ENCODE results near the gene BGN. TPM values are rescaled to one million over a fixed set of nuclear protein-coding genes. Genes with fewer than 3 reads are reported as not detected.

The BGN gene
- total and polyA plus RNA-seq, 2 experiments from 2014 or later = 0.87 to 1.8 TPM

DNA sequence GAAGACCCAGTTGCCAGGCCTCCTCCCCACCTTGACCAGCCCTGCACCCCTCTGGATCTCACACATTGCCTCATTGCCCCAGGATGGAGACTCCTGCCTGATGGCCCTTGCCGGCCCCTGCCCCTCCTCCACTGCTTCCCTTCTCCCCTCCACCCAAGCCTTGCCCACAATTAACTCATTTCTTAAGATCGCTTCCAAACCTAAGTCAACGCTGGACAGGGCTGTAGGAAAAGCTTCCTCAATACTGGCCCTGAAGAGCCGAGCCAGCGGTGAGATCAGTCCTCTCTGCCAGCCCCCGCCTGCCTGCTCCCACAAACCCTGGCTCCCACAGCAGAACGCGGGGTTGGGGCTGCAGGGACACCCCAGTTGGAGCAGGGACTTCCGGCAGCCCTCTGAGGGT, 16.9 kb upstream of the BGN start (continued):
- TF ChIP-seq ETS1 (IDR thresholded peaks at IDR 0.05) = no peak
- TF ChIP-seq, protein P1, sequence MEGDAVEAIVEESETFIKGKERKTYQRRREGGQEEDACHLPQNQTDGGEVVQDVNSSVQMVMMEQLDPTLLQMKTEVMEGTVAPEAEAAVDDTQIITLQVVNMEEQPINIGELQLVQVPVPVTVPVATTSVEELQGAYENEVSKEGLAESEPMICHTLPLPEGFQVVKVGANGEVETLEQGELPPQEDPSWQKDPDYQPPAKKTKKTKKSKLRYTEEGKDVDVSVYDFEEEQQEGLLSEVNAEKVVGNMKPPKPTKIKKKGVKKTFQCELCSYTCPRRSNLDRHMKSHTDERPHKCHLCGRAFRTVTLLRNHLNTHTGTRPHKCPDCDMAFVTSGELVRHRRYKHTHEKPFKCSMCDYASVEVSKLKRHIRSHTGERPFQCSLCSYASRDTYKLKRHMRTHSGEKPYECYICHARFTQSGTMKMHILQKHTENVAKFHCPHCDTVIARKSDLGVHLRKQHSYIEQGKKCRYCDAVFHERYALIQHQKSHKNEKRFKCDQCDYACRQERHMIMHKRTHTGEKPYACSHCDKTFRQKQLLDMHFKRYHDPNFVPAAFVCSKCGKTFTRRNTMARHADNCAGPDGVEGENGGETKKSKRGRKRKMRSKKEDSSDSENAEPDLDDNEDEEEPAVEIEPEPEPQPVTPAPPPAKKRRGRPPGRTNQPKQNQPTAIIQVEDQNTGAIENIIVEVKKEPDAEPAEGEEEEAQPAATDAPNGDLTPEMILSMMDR (conservative IDR thresholded peaks at IDR 0.05; ENCODE audit: low read depth in 2 of 2) = no peak

GRCh38 chrX:153478746-153479145, 16.0 kb upstream of the BGN start:
- Histone ChIP-seq H3K4me1 (ENCODE audit: insufficient read depth) (no peaks in the 10 kb centered on the region; the same call in 1 of the 2 replicates), H3F3A (replicated peaks; ENCODE audit: low read depth) (no peaks in the 10 kb centered on the region), H3K4me3 (no peak overlapping the region), H3K9me2 (ENCODE audit: insufficient read depth) (no peaks in the 10 kb centered on the region), H3K79me2 (replicated peaks; ENCODE audit: insufficient read depth) (no peaks in the 10 kb centered on the region), H3K36me3 (ENCODE audit: insufficient read depth) (no peaks in the 10 kb centered on the region), H2AFZ (no peak overlapping the region), H3K27me3 (ENCODE audit: insufficient read depth) (peaks cover 15% of the 10 kb centered on the region), H3K27ac (ENCODE audit: low read depth) (no peak overlapping the region), H3K4me2 (no peak overlapping the region), H4K20me1 (replicated peaks; ENCODE audit: insufficient read depth) (no peaks in the 10 kb centered on the region)
- DNase-seq (ENCODE audit: low spot score) (no peak), ATAC-seq (no peak)
- Mint-ChIP-seq H3K36me3 (ENCODE audit: low read depth) (no peaks in the 10 kb centered on the region), H3K27ac (no peak overlapping the region), H3K4me1 (peaks cover 17% of the 10 kb centered on the region; the same call in 2 of the 3 replicates), H3K9me3 (no peaks in the 10 kb centered on the region; the same call in 2 of the 3 replicates), H3K4me3 (no peak overlapping the region), H3K27me3 (ENCODE audit: insufficient read depth, low read depth, poor library complexity) (peaks cover 16% of the 10 kb centered on the region)
- TF ChIP-seq STAT1 (IDR thresholded peaks at IDR 0.05; ENCODE audit: unreplicated experiment) = no peak
- TF ChIP-seq, protein P1 (conservative IDR thresholded peaks at IDR 0.05; ENCODE audit: low read depth in 2 of 2) = no peak
- TF ChIP-seq ETS1 (IDR thresholded peaks at IDR 0.05) = no peak
- no peak for TF ChIP-seq NANOG (IDR thresholded peaks at IDR 0.05; ENCODE audit: borderline replicate concordance)
- TF ChIP-seq ZNF114 (CRISPR knock-in tag; IDR thresholded peaks at IDR 0.05) = no peak
- TF ChIP-seq EZH2phosphoT487 (IDR thresholded peaks at IDR 0.05; ENCODE audit: unreplicated experiment) = no peak
- TF ChIP-seq ZNF331 (CRISPR knock-in tag; IDR thresholded peaks at IDR 0.05; ENCODE audit: low read depth) = no peak
- TF ChIP-seq, protein P2, sequence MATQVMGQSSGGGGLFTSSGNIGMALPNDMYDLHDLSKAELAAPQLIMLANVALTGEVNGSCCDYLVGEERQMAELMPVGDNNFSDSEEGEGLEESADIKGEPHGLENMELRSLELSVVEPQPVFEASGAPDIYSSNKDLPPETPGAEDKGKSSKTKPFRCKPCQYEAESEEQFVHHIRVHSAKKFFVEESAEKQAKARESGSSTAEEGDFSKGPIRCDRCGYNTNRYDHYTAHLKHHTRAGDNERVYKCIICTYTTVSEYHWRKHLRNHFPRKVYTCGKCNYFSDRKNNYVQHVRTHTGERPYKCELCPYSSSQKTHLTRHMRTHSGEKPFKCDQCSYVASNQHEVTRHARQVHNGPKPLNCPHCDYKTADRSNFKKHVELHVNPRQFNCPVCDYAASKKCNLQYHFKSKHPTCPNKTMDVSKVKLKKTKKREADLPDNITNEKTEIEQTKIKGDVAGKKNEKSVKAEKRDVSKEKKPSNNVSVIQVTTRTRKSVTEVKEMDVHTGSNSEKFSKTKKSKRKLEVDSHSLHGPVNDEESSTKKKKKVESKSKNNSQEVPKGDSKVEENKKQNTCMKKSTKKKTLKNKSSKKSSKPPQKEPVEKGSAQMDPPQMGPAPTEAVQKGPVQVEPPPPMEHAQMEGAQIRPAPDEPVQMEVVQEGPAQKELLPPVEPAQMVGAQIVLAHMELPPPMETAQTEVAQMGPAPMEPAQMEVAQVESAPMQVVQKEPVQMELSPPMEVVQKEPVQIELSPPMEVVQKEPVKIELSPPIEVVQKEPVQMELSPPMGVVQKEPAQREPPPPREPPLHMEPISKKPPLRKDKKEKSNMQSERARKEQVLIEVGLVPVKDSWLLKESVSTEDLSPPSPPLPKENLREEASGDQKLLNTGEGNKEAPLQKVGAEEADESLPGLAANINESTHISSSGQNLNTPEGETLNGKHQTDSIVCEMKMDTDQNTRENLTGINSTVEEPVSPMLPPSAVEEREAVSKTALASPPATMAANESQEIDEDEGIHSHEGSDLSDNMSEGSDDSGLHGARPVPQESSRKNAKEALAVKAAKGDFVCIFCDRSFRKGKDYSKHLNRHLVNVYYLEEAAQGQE (IDR thresholded peaks at IDR 0.05; ENCODE audit: unreplicated experiment) = no peak
- TF ChIP-seq POLR2AphosphoS5 (IDR thresholded peaks at IDR 0.05; ENCODE audit: low read depth) = no peak
- TF ChIP-seq JUNB (IDR thresholded peaks at IDR 0.05; ENCODE audit: unreplicated experiment) = no peak

Measured in GM23338 (cell line).